B cell (primary cell): Measurements from ENCODE around the gene NFATC2. TPM values are rescaled to one million over a fixed set of nuclear protein-coding genes. Genes with fewer than 3 reads are reported as not detected.

ENCODE experiments used
- ATAC-seq: fragments of 200-7000 bp; cut with Tn5 transposase; one replicate; pipeline ENCODE4 v1.10.0; 2021; ENCODE audit warnings: low read depth, mild to moderate bottlenecking, moderate number of reproducible peaks, moderate library complexity
- CTCF ChIA-PET: fragments of 350-600 bp; sonication (Branson Sonifier 250); formaldehyde crosslinking; loops from one replicate; lab custom pipeline; 2021; ENCODE audit warnings: antibody characterized with exemption, inconsistent platforms; lab: Charles Lee
- POLR2A ChIA-PET: fragments of 350-600 bp; sonication (Branson Sonifier 250); formaldehyde crosslinking; loops from one replicate; lab custom pipeline; 2021; ENCODE audit warnings: antibody characterized with exemption; lab: Charles Lee
- DNase-seq: peaks from one replicate; pipeline ENCODE4 v3.0.0; 2013
- H2AFZ ChIP-seq: 2 replicates; pipeline ENCODE4 v1.6.1; 2012; ENCODE audit warnings: mild to moderate bottlenecking, low read depth, low read length; ENCODE audit not compliant: insufficient read depth, poor library complexity, severe bottlenecking
- H3K27ac ChIP-seq, 2 donors: 1 replicate in 1 of 2; 2 replicates in 1 of 2; pipeline ENCODE4 v1.5.1; 2012 to 2013; ENCODE audit warnings: low read length in 2 of 2, mild to moderate bottlenecking in 2 of 2, moderate library complexity in 1 of 2
- H3K27me3 ChIP-seq, 4 experiments: fragments of 200-600 bp in 1 of 4; sonication (generic) in 1 of 4; replicated peaks in 1 of 4; 1 replicate in 2 of 4; 2 replicates in 2 of 4; pipeline versions ENCODE4 v1.6.1 to v1.7.0; 2013 to 2016; ENCODE audit warnings: low read length in 3 of 4, mild to moderate bottlenecking in 2 of 4, mixed read lengths in 1 of 4, moderate library complexity in 1 of 4; ENCODE audit not compliant: insufficient read depth in 4 of 4, control insufficient read depth in 3 of 4; ENCODE audit errors: control extremely low read depth in 1 of 4
- H3K36me3 ChIP-seq, 2 experiments: replicated peaks in 1 of 2; 1 replicate in 1 of 2; 2 replicates in 1 of 2; pipeline versions ENCODE4 v1.6.1 to v1.7.1; 2013; ENCODE audit warnings: low read length in 1 of 2; ENCODE audit not compliant: insufficient read depth in 2 of 2, control insufficient read depth in 1 of 2; ENCODE audit errors: control extremely low read depth in 1 of 2, extremely low read depth in 1 of 2
- H3K4me1 ChIP-seq, 2 donors: fragments of 200-600 bp in 1 of 2; sonication (generic) in 1 of 2; 1 replicate in 1 of 2; 2 replicates in 1 of 2; pipeline versions ENCODE4 v1.5.1 to v1.6.1; 2013 to 2017; ENCODE audit warnings: low read length in 2 of 2; ENCODE audit not compliant: control insufficient read depth in 2 of 2, insufficient read depth in 2 of 2
- H3K4me2 ChIP-seq: replicated peaks from 2 replicates; pipeline ENCODE3; 2012; ENCODE audit warnings: mild to moderate bottlenecking, low read depth, low read length; ENCODE audit not compliant: poor library complexity, severe bottlenecking
- H3K4me3 ChIP-seq, 5 experiments: fragments of 200-600 bp in 1 of 5; sonication (generic) in 1 of 5; 1 replicate in 3 of 5; 2 replicates in 2 of 5; pipeline versions ENCODE4 v1.5.1 to v1.7.0; 2011 to 2016; ENCODE audit warnings: low read length in 4 of 5, mild to moderate bottlenecking in 4 of 5, low read depth in 2 of 5, control low read depth in 1 of 5, moderate library complexity in 1 of 5; ENCODE audit not compliant: insufficient read depth in 1 of 5; ENCODE audit errors: control extremely low read depth in 1 of 5, extremely low read depth in 1 of 5
- H3K79me2 ChIP-seq: fragments of 200-600 bp; sonication (generic); one replicate; pipeline ENCODE4 v1.6.0; 2016; ENCODE audit warnings: low read length; ENCODE audit not compliant: control insufficient read depth, insufficient read depth
- H3K9ac ChIP-seq: fragments of 200-600 bp; sonication (generic); 2 replicates; pipeline ENCODE4 v1.6.1; 2017; ENCODE audit warnings: mild to moderate bottlenecking, low read length, moderate library complexity
- H3K9me3 ChIP-seq, 3 donors: one replicate each; pipeline versions ENCODE4 v1.6.1 to v1.7.1; 2013; ENCODE audit warnings: low read length in 2 of 3; ENCODE audit not compliant: control insufficient read depth in 2 of 3, insufficient read depth in 1 of 3; ENCODE audit errors: control extremely low read depth in 1 of 3
- H4K20me1 ChIP-seq: 2 replicates; pipeline ENCODE4 v1.6.0; 2012; ENCODE audit warnings: mild to moderate bottlenecking, low read length; ENCODE audit not compliant: insufficient read depth, control insufficient read depth, poor library complexity, severe bottlenecking
- H3K27ac Mint-ChIP-seq: one replicate; pipeline ENCODE4 v1.8.0; 2021; ENCODE audit warnings: mixed read lengths
- H3K27me3 Mint-ChIP-seq: one replicate; pipeline ENCODE4 v1.8.0; 2021; ENCODE audit warnings: mixed read lengths
- H3K4me1 Mint-ChIP-seq: one replicate; pipeline ENCODE4 v1.8.0; 2021; ENCODE audit warnings: mixed read lengths
- H3K4me3 Mint-ChIP-seq: one replicate; pipeline ENCODE4 v1.8.0; 2021; ENCODE audit warnings: mixed read lengths
- H3K9me3 Mint-ChIP-seq: one replicate; pipeline ENCODE4 v1.8.0; 2022; ENCODE audit warnings: mixed read lengths; ENCODE audit not compliant: insufficient read depth
- CTCF ChIP-seq: fragments of 200-600 bp; IDR thresholded peaks from one replicate; pipeline ENCODE4 v1.8.0; 2022; ENCODE audit warnings: antibody characterized with exemption, mild to moderate bottlenecking
- EZH2 ChIP-seq: IDR thresholded peaks from 2 replicates; pipeline ENCODE4 v1.6.1; 2012; ENCODE audit warnings: borderline replicate concordance, low read depth, mild to moderate bottlenecking, moderate library complexity, low read length; ENCODE audit not compliant: insufficient read depth, poor library complexity, severe bottlenecking
- WGBS: methylation state at CpG from one replicate; pipeline ENCODE4 v1.1.5; 2013; ENCODE audit warnings: missing lambda C conversion rate; ENCODE audit not compliant: insufficient coverage; 5-methylcytosine and 5-hydroxymethylcytosine counted together
- intact Hi-C: fragments of 100-400 bp; cut with micrococcal nuclease; formaldehyde crosslinking; loops from one replicate; pipeline ENCODE4 v1.10.0; 2022
- polyA plus RNA-seq: library from polyadenylated mRNA; depleted of rRNA; stranded (reverse); fragments of >200 nt; gene quantifications from 2 replicates; pipeline ENCODE4 v1.2.3, GENCODE V29; 2012
- total RNA-seq, 2 donors: library from RNA; stranded (reverse); fragments of 120-200 nt in 1 of 2; gene quantifications; 1 replicate in 1 of 2; 2 replicates in 1 of 2; pipeline versions ENCODE4 v1.2.3 to v1.2.4, GENCODE V29; 2013 to 2022

Gene NFATC2
- total and polyA plus RNA-seq, 2 donors (not counting 1 experiment from before 2014, with no cell fraction given), result 10.1 to 38.0 TPM

- no peak overlapping the region for H3K27ac Mint-ChIP-seq
- H3K36me3 ChIP-seq, result peaks cover 0 to 83% of the 10 kb centered on the region in 2 experiments
- no peak overlapping the region for H3K4me2 ChIP-seq
- H3K4me3 ChIP-seq, result no peak overlapping the region
- CTCF ChIA-PET, result interaction anchor here (1.1 kb wide), 1 partner anchor 83 kb away, joined by 3 read pairs; no protein-coding TSS in a partner anchor
- no peak overlapping the region for H3K27ac ChIP-seq
- H3K4me3 Mint-ChIP-seq, result no peak overlapping the region
- no peaks in the 10 kb centered on the region for H3K27me3 Mint-ChIP-seq
- DNase-seq, result no peak
- no peak overlapping the region for H2AFZ ChIP-seq
- H3K9me3 ChIP-seq, result no peaks in the 10 kb centered on the region
- H3K27me3 ChIP-seq, result no peaks in the 10 kb centered on the region
- no peak for TF ChIP-seq CTCF
- TF ChIP-seq EZH2, result no peak
- WGBS, result 97% methylated on average over 7 of the region's 7 CpGs
- POLR2A ChIA-PET, result no interaction called here
- peaks cover 20% of the 10 kb centered on the region for H3K79me2 ChIP-seq
- no peaks in the 10 kb centered on the region for H3K4me1 ChIP-seq
- peaks cover 7% of the 10 kb centered on the region for H4K20me1 ChIP-seq
- intact Hi-C loops, result no loop called here
- H3K4me1 Mint-ChIP-seq, result peaks cover 2% of the 10 kb centered on the region
- no peaks in the 10 kb centered on the region for H3K9me3 Mint-ChIP-seq
- no peak overlapping the region for H3K9ac ChIP-seq
- no peak for ATAC-seq
These were observed 73.9 kb downstream of the NFATC2 start for GRCh38 chr20:51468636-51469035.

GRCh38 chr20:51467956-51468626, 74.4 kb downstream of the NFATC2 start:
- DNase-seq, result no peak
- Histone ChIP-seq H4K20me1 (peaks cover 7% of the 10 kb centered on the region), H3K9me3 (no peaks in the 10 kb centered on the region), H2AFZ (no peak overlapping the region), H3K4me3 (no peak overlapping the region), H3K4me1 (no peaks in the 10 kb centered on the region), H3K9ac (no peak overlapping the region), H3K4me2 (no peak overlapping the region), H3K36me3 (peaks cover 0 to 83% of the 10 kb centered on the region in 2 experiments), H3K27me3 (no peaks in the 10 kb centered on the region), H3K79me2 (peaks cover 20% of the 10 kb centered on the region), H3K27ac (no peak overlapping the region)
- WGBS, result 92% methylated on average over 2 of the region's 10 CpGs
- peaks cover 5% of the 10 kb centered on the region for H3K4me1 Mint-ChIP-seq
- ChIA-PET POLR2A (no interaction called here), CTCF (no interaction called here)
- H3K9me3 Mint-ChIP-seq, result no peaks in the 10 kb centered on the region
- H3K4me3 Mint-ChIP-seq, result no peak overlapping the region
- TF ChIP-seq EZH2 (no peak), CTCF (no peak)
- intact Hi-C loops, result no loop called here
- H3K27me3 Mint-ChIP-seq, result no peaks in the 10 kb centered on the region
- ATAC-seq, result no peak
- no peak overlapping the region for H3K27ac Mint-ChIP-seq
